Left ventricle myocardium superior (tissue), 1 donor: Measurements from ENCODE around the gene ADGRE1. TPM values are rescaled to one million over a fixed set of nuclear protein-coding genes. Genes with fewer than 3 reads are reported as not detected.

Experiments used
- total RNA-seq: library from RNA; stranded (reverse); fragmentation: NEBNext Ultra II Directional; extraction: Animal tissue kit (Norgen Biotek cat#: 25700); gene quantifications from one replicate; pipeline ENCODE4 v1.2.1, GENCODE V29; 2021
- donor health status: DM: no; HTN: yes; CAD: no; lungs with severe emphysema.

The ADGRE1 gene
- total RNA-seq, 1 donor from 2014 or later, result 0.30 TPM

Other genes starting within 250 kb of the ADGRE1 start
- gene TNFSF14, start 217.4 kb upstream of the ADGRE1 start, total RNA-seq, result 1.5 TPM
- gene C3, start 166.9 kb upstream of the ADGRE1 start, total RNA-seq, result 398 TPM
- 28.1 TPM for gene GPR108, start 150.0 kb upstream of the ADGRE1 start, total RNA-seq
- 151 TPM for gene TRIP10, start 147.9 kb upstream of the ADGRE1 start, total RNA-seq
- 0.15 TPM for gene SH2D3A, start 120.1 kb upstream of the ADGRE1 start, total RNA-seq
- 2.6 TPM for gene VAV1, start 114.9 kb upstream of the ADGRE1 start, total RNA-seq
- gene MBD3L2B, start 133.9 kb downstream of the ADGRE1 start, total RNA-seq, result not detected
- not detected for gene MBD3L5, start 143.0 kb downstream of the ADGRE1 start, total RNA-seq
- not detected for gene MBD3L4, start 152.6 kb downstream of the ADGRE1 start, total RNA-seq
- gene MBD3L2, start 161.7 kb downstream of the ADGRE1 start, total RNA-seq, result not detected
- gene MBD3L3, start 171.1 kb downstream of the ADGRE1 start, total RNA-seq, result not detected
- gene ZNF557, start 182.1 kb downstream of the ADGRE1 start, total RNA-seq, result 3.2 TPM